GM23338 (cell line): ENCODE data around the gene FYN. TPM values are rescaled to one million over a fixed set of nuclear protein-coding genes. Genes with fewer than 3 reads are reported as not detected.

Source experiments
- ATAC-seq: fragments of 200-7000 bp; cut with Tn5 transposase; 3 replicates; pipeline ENCODE4 v1.9.1; 2020
- DNase-seq: peaks from one replicate; pipeline ENCODE4 v3.0.0-alpha.2; 2015; ENCODE audit warnings: low spot score
- H2AFZ ChIP-seq: fragments of 200-600 bp; sonication (generic); 2 replicates; pipeline ENCODE4 v1.8.0; 2016; ENCODE audit warnings: antibody characterized with exemption, mild to moderate bottlenecking, moderate library complexity
- H3F3A ChIP-seq: fragments of 200-600 bp; sonication (generic); replicated peaks from 2 replicates; pipeline ENCODE4 v1.8.0; 2017; ENCODE audit warnings: antibody characterized with exemption, mixed run types, low read depth
- H3K27ac ChIP-seq: fragments of 200-600 bp; sonication (generic); 2 replicates; pipeline ENCODE4 v1.6.1; 2016; ENCODE audit warnings: low read depth
- H3K27me3 ChIP-seq: fragments of 200-600 bp; sonication (generic); 2 replicates; pipeline ENCODE4 v1.8.0; 2016; ENCODE audit warnings: mild to moderate bottlenecking, mixed run types, moderate library complexity; ENCODE audit not compliant: insufficient read depth
- H3K36me3 ChIP-seq: fragments of 200-600 bp; sonication (generic); 2 replicates; pipeline ENCODE4 v1.8.0; 2016; ENCODE audit warnings: mild to moderate bottlenecking; ENCODE audit not compliant: insufficient read depth
- H3K4me1 ChIP-seq: fragments of 200-600 bp; sonication (generic); 2 replicates; pipeline ENCODE4 v1.8.0; 2016; ENCODE audit warnings: mild to moderate bottlenecking, moderate library complexity; ENCODE audit not compliant: insufficient read depth
- H3K4me2 ChIP-seq: fragments of 200-600 bp; sonication (generic); 2 replicates; pipeline ENCODE4 v1.7.1; 2017; ENCODE audit warnings: mixed run types
- H3K4me3 ChIP-seq: fragments of 200-600 bp; sonication (generic); 2 replicates; pipeline ENCODE4 v1.6.1; 2016; ENCODE audit warnings: mixed run types
- H3K79me2 ChIP-seq: fragments of 200-600 bp; sonication (generic); replicated peaks from 2 replicates; pipeline ENCODE4 v1.8.0; 2017; ENCODE audit warnings: mild to moderate bottlenecking; ENCODE audit not compliant: insufficient read depth
- H3K9me2 ChIP-seq: fragments of 200-600 bp; sonication (generic); 2 replicates; pipeline ENCODE4 v1.8.0; 2017; ENCODE audit not compliant: insufficient read depth
- H4K20me1 ChIP-seq: fragments of 200-600 bp; sonication (generic); replicated peaks from 2 replicates; pipeline ENCODE4 v1.8.0; 2017; ENCODE audit warnings: mild to moderate bottlenecking; ENCODE audit not compliant: insufficient read depth
- H3K27ac Mint-ChIP-seq: 2 replicates; pipeline ENCODE4 v1.8.0; 2020; ENCODE audit warnings: inconsistent platforms, mild to moderate bottlenecking, moderate library complexity, mixed read lengths
- H3K27me3 Mint-ChIP-seq: 3 replicates; pipeline ENCODE4 v1.8.0; 2022; ENCODE audit warnings: low read depth, mild to moderate bottlenecking, moderate library complexity, mixed read lengths, inconsistent platforms; ENCODE audit not compliant: insufficient read depth, poor library complexity
- H3K36me3 Mint-ChIP-seq: 3 replicates; pipeline ENCODE4 v1.8.0; 2021; ENCODE audit warnings: low read depth, mild to moderate bottlenecking, inconsistent platforms, moderate library complexity, mixed read lengths
- H3K4me1 Mint-ChIP-seq: 3 replicates; pipeline ENCODE4 v1.8.0; 2020; ENCODE audit warnings: mild to moderate bottlenecking, inconsistent platforms, mixed read lengths
- H3K4me3 Mint-ChIP-seq: 3 replicates; pipeline ENCODE4 v1.8.0; 2021; ENCODE audit warnings: moderate library complexity, mild to moderate bottlenecking, inconsistent platforms, mixed read lengths
- H3K9me3 Mint-ChIP-seq: 3 replicates; pipeline ENCODE4 v1.8.0; 2020; ENCODE audit warnings: moderate library complexity, mild to moderate bottlenecking, inconsistent platforms, mixed read lengths
- CREB1 ChIP-seq: fragments of 250-450 bp; sonication (Bioruptor Pico); IDR thresholded peaks from 2 replicates; pipeline ENCODE4 v1.5.0; 2020; ENCODE audit warnings: low read depth, mild to moderate bottlenecking, moderate library complexity
- CTCF ChIP-seq, 2 experiments: fragments of 200-600 bp in 1 of 2; sonication (generic) in 1 of 2; conservative IDR thresholded peaks; 2 replicates each; pipeline versions ENCODE4 v1.5.1 to v1.6.1; 2016 to 2017; ENCODE audit warnings: antibody characterized with exemption in 2 of 2, low read depth in 2 of 2, mild to moderate bottlenecking in 2 of 2, moderate library complexity in 1 of 2
- ETS1 ChIP-seq: IDR thresholded peaks from 2 replicates; pipeline ENCODE4 v1.6.1; 2016; ENCODE audit warnings: antibody characterized with exemption
- EZH2 ChIP-seq: fragments of 200-600 bp; sonication (generic); IDR thresholded peaks from one replicate; pipeline ENCODE4 v1.8.0; 2017; ENCODE audit warnings: antibody characterized with exemption, mild to moderate bottlenecking, low read depth; ENCODE audit not compliant: unreplicated experiment
- EZH2phosphoT487 ChIP-seq: fragments of 200-600 bp; sonication (generic); IDR thresholded peaks from one replicate; pipeline ENCODE4 v1.8.1; 2018; ENCODE audit warnings: antibody characterized with exemption; ENCODE audit not compliant: unreplicated experiment
- JUNB ChIP-seq: IDR thresholded peaks from one replicate; pipeline ENCODE4 v1.6.1; 2016; ENCODE audit warnings: antibody characterized with exemption; ENCODE audit not compliant: unreplicated experiment
- NANOG ChIP-seq: IDR thresholded peaks from 2 replicates; pipeline ENCODE4 v1.6.1; 2016; ENCODE audit warnings: antibody characterized with exemption, borderline replicate concordance
- POLR2AphosphoS5 ChIP-seq: IDR thresholded peaks from 2 replicates; pipeline ENCODE4 v1.6.1; 2016; ENCODE audit warnings: antibody characterized with exemption, low read depth
- REST ChIP-seq: IDR thresholded peaks from one replicate; pipeline ENCODE4 v1.6.1; 2018; ENCODE audit warnings: antibody characterized with exemption; ENCODE audit not compliant: unreplicated experiment
- ZNF114 ChIP-seq: fragments of 250-450 bp; sonication (Bioruptor Pico); IDR thresholded peaks from 2 replicates; pipeline ENCODE4 v1.5.0; 2020; ENCODE audit warnings: mild to moderate bottlenecking, moderate library complexity
- ZNF331 ChIP-seq: fragments of 250-450 bp; sonication (Bioruptor Pico); IDR thresholded peaks from 2 replicates; pipeline ENCODE4 v1.5.0; 2020; ENCODE audit warnings: low read depth, mild to moderate bottlenecking, moderate library complexity
- ZNF462 ChIP-seq: fragments of 250-450 bp; sonication (Bioruptor Pico); IDR thresholded peaks from 2 replicates; pipeline ENCODE4 v1.5.0; 2020; ENCODE audit warnings: mild to moderate bottlenecking, moderate library complexity
- polyA plus RNA-seq: library from polyadenylated mRNA; unstranded; fragments of >200 nt; fragmentation: Nextera tagmentation; extraction: Ambion mirVana; gene quantifications from 2 replicates; pipeline ENCODE4 v1.2.1, GENCODE V29; 2016
- total RNA-seq: library from RNA; depleted of rRNA; stranded (reverse); fragments of >200 nt; shearing (Covaris generic); gene quantifications from 2 replicates; pipeline ENCODE4 v1.2.3, GENCODE V29; 2014

The FYN gene
- total and polyA plus RNA-seq, 2 experiments from 2014 or later = 46.8 to 143 TPM

GRCh38 chr6:111691345-111692225 is 181.7 kb downstream of the FYN start:
- Histone ChIP-seq H4K20me1 (no peaks in the 10 kb centered on the region; the same call in none of the 2 replicates), H3K4me1 (peaks cover under 1% of the 10 kb centered on the region; the same call in 1 of the 2 replicates), H3K27me3 (no peaks in the 10 kb centered on the region), H3K79me2 (no peaks in the 10 kb centered on the region), H3K9me2 (no peaks in the 10 kb centered on the region), H3K4me2 (no peak overlapping the region), H2AFZ (no peak overlapping the region), H3F3A (no peaks in the 10 kb centered on the region), H3K36me3 (0 out of 2 replicates have a peak, but pooled peaks cover 8% of the 10 kb centered on the region), H3K4me3 (no peak overlapping the region), H3K27ac (no peak overlapping the region)
- TF ChIP-seq ZNF114 (CRISPR knock-in tag) (no peak), EZH2phosphoT487 (no peak), REST (no peak), ZNF331 (CRISPR knock-in tag) (no peak), CREB1 (CRISPR knock-in tag) (no peak), NANOG (no peak), ETS1 (no peak), EZH2 (no peak), ZNF462 (CRISPR knock-in tag) (no peak), CTCF (conservative IDR thresholded peaks at IDR 0.05; ENCODE audit: low read depth in 2 of 2) (no peak), JUNB (no peak), POLR2AphosphoS5 (no peak)
- no peak for ATAC-seq
- H3K36me3 Mint-ChIP-seq = peaks cover 47% of the 10 kb centered on the region
- no peak overlapping the region; the same call in 1 of the 2 replicates for H3K27ac Mint-ChIP-seq
- H3K4me3 Mint-ChIP-seq = no peak overlapping the region
- DNase-seq = no peak
- no peaks in the 10 kb centered on the region for H3K27me3 Mint-ChIP-seq
- no peaks in the 10 kb centered on the region for H3K9me3 Mint-ChIP-seq
- H3K4me1 Mint-ChIP-seq = peaks cover 6% of the 10 kb centered on the region
